C4-2B (cell line): Measurements from ENCODE around the gene AXIN2.

Source experiments
- CTCF ChIP-seq: fragments of 450-650 bp; conservative IDR thresholded peaks from 2 replicates; pipeline ENCODE4 v1.5.1; 2017; ENCODE audit warnings: mild to moderate bottlenecking
- ZFX ChIP-seq: fragments of 450-650 bp; IDR thresholded peaks from 2 replicates; pipeline ENCODE4 v1.6.1; 2017

GRCh38 chr17:65487990-65488389 lies 73.5 kb downstream of the AXIN2 start:
- TF ChIP-seq CTCF (no peak), ZFX (no peak)
